A172 (cell line): ENCODE results near the gene IFT172. TPM values are rescaled to one million over a fixed set of nuclear protein-coding genes. Genes with fewer than 3 reads are reported as not detected.
A peak's percentile ranks its signal among the peaks of the same experiment; 100 is the strongest.
"Not testable (repeated sequence)": the region's sequence is repeated elsewhere in the genome, so short reads cannot be mapped to it uniquely, and the experiment has no call there.

Source experiments
- DNase-seq: peaks from one replicate; pipeline ENCODE4 v3.0.0-alpha.2; 2015; ENCODE audit warnings: low spot score
- total RNA-seq: library from RNA; depleted of rRNA; stranded (reverse); fragments of >200 nt; shearing (Covaris generic); gene quantifications from 2 replicates; pipeline ENCODE4 v1.2.3, GENCODE V29; 2014; rRNA removed

Gene IFT172, protein sequence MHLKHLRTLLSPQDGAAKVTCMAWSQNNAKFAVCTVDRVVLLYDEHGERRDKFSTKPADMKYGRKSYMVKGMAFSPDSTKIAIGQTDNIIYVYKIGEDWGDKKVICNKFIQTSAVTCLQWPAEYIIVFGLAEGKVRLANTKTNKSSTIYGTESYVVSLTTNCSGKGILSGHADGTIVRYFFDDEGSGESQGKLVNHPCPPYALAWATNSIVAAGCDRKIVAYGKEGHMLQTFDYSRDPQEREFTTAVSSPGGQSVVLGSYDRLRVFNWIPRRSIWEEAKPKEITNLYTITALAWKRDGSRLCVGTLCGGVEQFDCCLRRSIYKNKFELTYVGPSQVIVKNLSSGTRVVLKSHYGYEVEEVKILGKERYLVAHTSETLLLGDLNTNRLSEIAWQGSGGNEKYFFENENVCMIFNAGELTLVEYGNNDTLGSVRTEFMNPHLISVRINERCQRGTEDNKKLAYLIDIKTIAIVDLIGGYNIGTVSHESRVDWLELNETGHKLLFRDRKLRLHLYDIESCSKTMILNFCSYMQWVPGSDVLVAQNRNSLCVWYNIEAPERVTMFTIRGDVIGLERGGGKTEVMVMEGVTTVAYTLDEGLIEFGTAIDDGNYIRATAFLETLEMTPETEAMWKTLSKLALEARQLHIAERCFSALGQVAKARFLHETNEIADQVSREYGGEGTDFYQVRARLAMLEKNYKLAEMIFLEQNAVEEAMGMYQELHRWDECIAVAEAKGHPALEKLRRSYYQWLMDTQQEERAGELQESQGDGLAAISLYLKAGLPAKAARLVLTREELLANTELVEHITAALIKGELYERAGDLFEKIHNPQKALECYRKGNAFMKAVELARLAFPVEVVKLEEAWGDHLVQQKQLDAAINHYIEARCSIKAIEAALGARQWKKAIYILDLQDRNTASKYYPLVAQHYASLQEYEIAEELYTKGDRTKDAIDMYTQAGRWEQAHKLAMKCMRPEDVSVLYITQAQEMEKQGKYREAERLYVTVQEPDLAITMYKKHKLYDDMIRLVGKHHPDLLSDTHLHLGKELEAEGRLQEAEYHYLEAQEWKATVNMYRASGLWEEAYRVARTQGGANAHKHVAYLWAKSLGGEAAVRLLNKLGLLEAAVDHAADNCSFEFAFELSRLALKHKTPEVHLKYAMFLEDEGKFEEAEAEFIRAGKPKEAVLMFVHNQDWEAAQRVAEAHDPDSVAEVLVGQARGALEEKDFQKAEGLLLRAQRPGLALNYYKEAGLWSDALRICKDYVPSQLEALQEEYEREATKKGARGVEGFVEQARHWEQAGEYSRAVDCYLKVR (N-terminal part only)
- total RNA-seq = 24.3 and 39.8 TPM in 2 replicates

DNA sequence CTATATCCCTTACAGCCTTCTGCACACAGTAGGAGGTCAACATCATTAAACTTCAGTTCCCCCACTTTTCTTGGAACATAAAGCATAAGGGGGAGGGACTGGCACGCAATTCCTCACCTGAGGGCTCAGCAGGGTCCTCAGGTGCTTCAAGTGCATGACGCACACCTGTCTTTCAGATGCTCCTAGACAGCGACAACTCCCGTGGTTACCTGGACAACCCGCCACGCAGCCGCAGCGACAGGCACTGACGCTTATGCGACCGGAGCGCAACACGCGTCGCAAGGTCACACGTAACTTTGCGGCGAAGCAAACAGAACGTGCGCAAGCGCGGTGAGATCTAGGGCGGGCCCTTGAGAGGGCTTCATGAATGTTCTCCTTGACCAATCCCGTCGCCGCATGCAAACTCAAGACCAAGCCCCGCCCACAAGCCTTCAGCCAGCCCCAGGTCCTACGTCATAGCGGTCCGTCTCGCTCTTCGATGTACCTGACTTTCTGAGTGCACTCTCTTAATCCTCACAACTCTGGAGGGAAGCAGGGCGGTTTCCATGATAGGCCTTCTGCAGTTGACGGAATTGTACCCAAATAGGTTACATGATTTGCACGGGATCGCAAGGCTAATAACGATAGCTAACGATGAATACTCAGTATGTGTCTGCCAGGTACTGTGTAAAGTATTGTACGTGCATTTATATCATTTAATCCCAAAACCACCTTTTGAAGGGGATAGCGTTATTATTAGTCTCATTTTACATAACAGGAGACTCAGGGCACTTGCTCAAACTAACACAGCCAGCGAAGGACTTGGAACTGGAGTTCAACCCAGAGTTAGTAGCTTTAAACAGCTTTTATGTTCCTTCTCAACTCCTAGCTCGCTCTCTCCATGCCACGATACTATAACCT lies at the start of gene IFT172:
IFT172 (minus strand) TSS at position 246 of the 900 bp plus-strand sequence; CDS start at position 156, 90 bp downstream.
- DNase-seq = peak; percentile 98

DNA sequence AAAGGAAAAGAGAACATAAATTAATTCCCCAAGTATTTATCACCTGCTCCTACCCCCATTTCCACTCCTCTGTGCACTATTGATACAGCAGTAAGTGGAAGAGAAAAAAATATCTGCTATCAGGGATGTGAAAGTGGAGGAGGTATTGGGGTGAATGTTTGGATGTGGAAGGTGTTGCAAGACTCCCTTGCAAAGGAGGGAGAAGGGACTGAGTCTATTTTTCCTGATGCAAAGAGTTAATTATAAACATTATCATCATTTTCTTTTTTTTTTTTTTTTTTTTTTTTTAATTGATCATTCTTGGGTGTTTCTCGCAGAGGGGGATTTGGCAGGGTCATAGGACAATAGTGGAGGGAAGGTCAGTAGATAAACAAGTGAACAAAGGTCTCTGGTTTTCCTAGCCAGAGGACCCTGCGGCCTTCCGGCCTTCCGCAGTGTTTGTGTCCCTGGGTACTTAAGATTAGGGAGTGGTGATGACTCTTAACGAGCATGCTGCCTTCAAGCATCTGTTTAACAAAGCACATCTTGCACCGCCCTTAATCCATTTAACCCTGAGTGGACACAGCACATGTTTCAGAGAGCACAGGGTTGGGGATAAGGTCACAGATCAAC lies 49.4 kb upstream of the IFT172 start:
- not testable (repeated sequence) for DNase-seq

DNA sequence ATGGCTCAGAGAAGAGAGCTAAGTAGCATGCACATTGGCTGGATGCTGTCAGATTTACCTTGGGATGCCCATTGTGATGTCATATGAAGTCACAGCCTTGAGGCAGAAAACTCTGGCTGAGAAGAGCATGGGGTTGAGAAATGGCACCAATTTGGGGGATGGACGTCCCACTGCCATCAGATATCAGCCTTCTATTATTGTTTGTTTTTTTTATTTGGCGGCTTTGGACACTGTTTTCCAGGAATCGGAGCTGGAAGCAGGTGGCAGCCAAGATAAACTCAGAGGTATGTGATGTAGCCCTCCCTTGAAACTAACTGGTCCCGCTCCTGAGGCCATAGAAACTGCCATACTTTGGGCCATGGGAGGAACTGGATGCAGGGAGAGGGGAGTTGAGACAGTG lies 47.7 kb upstream of the IFT172 start:
- no peak for DNase-seq

DNA sequence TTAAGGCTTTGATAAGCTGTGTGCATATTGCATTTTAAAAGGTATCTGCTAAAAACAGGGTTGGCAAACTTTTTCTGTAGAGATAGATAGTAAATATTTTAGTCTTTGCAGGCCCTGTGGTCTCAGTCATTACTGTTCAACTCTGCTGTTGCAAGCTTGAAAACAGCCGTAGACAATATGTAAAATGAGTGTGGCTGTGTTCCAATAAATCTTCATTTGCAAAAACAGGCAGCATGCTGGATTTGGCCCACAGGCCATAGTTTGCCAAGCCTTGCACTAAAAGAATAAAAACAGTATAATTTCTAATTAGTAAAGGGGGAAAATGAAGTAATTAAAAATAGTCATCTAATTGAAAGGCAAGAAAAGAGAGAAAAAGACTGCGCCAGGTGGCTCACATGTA lies 42.4 kb upstream of the IFT172 start:
- DNase-seq = no peak

DNA sequence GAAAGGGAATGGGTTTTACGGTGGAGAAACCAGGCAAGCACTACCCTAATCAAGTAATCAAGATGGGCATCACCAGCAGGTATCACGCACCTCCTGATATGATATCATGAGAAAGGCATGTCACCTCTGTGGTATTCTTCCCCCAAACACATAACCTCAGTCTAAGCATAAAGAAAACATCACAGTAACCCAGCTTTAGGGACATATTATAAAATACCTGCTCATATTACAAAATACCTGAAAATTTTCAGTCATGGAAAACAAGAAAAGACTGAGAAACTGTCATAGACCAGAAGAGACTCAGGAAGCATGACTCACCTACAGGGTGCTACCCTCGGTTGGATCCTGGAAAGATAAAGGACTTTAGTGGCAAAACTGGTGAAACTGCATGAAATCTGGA lies 37.6 kb upstream of the IFT172 start:
- peak; percentile 49 for DNase-seq

DNA sequence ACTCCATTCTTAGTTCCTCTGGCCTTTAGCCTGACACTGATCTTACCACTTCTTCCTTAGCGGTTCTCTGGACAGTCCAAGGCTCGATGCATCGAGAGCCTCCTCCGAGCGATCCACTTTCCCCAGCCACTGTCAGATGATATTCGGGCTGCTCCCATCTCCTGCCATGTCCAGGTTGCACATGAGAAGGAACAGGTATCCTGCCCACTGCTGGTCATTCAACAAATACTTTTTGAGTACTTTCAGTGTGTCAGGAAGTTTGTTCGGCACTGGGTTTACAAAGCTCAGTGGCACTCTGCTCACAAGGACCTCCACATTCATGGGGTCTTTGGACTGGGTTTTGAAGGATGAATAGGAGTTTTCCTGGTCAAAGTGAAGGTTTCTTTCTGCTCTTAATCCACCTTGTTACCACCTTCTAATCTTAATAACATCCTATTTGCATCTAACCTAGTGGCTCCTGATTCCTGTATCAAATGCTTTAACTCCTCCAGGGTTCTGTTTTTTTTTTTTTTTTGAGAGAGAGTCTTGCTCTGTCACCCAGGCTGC lies 32.9 kb upstream of the IFT172 start:
- no peak for DNase-seq

DNA sequence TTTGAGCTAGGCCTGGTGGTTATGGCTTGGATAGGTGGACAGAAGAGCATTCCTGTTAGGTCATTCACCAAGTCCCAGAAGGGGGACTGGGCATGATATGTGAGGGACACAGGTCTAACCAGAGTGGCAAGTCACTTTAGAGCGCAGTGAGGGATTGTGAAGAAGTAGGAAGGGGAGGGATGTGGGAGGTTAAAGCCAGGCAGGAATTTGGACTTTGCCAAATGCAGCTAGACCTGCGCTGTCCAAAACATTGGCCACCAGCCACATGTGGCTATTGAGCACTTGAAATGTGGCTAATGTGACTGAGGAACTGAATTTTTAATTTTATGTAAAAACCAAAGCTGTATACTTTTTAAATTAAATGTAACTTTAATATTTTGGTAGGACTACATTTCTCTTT lies 30.8 kb upstream of the IFT172 start:
- DNase-seq = no peak

DNA sequence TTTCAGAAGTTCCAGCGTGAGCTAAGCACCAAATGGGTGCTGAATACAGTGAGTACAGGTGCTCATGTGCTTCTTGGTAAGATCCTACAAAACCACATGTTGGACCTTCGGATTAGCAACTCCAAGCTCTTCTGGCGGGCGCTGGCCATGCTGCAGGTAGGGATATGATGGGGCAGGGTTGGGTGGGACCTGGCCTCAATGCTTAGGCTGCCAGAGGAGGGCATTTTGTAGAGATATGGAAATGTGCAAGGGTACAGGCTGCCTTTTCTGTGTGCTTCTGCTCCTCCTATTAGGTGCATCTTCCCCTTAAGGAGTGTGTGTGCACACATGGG lies 29.2 kb upstream of the IFT172 start:
- DNase-seq = no peak

DNA sequence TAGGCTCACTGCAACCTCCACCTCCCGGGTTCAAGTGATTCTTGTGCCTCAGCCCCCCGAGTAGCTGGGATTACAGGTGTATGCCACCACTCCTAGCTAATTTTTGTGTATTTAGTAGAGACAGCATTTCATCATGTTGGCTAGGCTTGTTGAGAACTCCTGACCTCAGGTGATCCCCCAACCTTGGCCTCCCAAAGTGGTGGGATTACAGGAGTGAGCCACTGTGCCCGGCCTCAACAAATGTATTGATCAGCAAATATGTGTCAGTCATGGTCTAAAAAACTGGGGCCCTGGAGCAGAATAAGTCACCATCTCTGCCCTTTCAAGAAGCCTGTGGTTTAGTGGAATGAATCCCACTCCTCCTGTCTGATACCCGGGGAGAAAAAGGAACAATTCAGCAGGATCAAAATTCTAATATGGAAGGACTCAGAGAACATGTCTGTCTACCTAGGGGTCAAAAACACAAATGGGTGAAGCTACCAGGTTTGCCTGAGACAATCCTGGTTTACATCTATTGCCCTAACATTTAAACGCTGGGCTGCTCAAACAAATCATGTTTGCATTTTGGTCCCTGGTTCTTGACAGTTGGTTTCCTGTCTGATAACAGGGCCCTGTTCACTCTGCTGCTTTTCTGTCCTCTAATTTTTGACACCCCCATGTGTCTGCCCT lies 28.7 kb upstream of the IFT172 start:
- no peak for DNase-seq

DNA sequence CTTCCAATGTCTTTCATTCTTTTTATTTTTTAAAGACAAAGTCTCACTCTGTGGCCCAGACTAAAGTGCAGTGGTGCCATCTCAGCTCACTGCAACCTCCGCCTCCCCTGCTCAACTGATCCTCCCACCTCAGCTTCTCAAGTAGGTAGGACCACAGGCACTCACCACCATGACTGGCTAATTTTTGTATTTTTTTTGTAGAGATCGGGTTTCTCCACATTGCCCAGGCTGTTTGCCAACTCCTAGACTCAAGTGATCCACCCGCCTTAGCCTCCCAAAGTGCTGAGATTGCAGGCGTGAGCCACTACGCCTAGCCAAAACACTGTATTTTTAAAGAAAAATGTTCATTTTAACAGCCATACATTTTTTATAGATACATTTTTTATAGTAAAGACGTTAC lies 19.8 kb upstream of the IFT172 start:
- DNase-seq = no peak

DNA sequence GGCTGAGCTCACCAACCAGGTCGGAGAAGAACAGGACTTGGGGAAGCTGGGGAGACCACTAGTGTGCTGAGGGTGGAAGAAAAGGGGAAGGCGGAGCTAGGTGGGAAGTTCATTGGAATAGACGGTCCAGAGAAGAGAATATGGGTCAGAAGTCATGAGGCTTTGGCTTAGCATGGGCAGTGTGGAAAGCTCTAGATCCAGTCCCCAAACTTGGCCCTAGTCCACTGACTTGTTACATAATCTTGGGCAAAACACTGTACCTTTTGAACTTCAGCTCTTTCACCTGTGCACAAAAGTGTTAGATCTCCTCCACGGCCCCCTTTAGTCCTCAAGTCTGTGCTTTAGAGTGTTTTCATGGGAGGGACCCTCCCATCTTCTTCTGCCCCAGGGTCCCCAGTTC lies 17.8 kb upstream of the IFT172 start:
- DNase-seq = no peak

DNA sequence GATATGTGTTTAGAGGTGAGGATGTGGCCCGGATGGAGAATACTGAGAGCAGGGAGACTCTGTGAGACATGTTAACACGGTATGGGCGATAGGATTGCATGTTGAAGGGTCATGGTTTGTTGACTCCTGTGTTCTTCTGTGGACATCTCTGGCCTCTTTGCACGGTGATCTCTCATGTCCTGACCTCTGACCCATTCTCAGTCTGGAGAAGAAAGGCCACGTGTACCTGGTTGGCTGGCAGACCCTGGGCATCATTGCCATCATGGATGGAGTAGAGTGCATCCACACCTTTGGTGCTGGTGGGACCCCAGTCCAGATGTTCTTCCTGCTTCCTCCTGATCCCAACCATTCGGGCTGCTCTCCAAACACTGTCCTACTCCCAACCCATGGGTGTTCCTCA lies 17.0 kb upstream of the IFT172 start:
- no peak for DNase-seq

DNA sequence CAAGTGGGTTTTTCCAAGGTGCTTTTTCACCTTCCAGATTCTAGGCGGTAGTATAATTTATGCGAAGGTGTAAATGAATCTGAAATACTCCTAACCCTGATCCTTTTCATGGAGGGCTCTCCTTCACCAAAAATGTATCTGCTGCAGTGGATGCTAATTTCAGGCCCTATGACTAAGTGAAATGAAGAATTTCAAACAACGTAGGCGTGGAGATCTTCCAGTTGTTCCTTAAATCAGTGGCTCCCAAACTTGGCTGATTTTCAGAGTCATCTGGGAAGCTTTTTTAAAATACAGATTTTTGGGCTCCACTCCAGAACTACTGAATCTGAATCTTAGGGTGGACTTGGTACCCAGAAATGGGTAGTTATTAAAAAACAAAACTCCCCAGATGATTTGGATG lies 12.6 kb upstream of the IFT172 start:
- no peak for DNase-seq

DNA sequence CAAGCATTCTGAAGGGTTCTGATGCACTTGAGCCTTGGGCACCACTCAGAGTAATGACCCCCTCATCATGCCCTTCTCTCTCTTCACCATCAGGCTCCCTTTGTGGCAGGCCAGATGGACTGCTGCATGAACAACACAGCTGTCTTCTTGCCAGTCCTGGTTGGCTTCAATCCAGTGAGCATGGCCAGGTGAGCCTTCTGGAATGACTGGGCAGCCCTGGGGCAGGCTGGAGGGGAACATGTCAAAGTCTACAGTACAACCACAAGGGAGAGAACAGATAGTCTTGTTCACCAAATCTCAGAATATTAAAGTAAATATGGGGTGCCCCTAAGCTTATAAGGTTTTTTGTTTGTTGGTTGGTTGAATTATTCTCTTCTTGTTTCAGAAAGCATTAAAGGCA lies 11.5 kb upstream of the IFT172 start:
- DNase-seq = no peak

DNA sequence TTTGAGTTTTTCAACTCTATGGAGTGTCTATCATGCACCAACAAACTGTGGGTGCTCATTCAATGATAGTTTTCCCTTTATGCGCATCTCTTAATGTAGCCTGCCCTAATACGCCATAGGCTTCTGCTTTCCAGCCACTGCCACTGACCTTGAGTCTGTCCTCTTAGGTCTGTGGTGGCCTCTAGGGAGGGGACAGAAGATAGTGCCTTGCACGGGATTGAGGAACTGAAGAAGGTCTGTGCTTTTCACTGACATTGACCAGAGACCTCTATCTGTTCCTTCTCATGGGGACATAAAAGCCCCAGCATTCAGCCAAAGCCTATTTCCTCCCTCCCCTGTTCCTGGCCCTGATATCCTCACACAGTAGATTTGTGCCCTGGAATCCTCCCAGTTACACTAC lies 9.4 kb upstream of the IFT172 start:
- DNase-seq = no peak

DNA sequence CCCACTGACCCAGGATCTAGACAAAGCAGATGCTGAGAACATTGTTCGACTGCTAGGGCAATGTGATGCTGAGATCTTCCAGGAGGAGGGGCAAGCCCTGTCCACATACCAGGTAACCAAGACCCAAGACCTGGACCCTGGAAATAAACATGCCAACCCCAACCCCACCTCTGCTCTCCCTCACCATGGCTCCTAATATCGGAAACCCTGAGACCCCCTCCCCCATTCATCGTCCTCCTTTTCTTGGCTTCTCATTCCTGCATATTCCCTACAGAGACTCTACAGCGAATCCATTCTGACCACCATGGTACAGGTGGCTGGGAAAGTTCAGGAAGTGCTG lies 7.7 kb upstream of the IFT172 start:
- no peak for DNase-seq

DNA sequence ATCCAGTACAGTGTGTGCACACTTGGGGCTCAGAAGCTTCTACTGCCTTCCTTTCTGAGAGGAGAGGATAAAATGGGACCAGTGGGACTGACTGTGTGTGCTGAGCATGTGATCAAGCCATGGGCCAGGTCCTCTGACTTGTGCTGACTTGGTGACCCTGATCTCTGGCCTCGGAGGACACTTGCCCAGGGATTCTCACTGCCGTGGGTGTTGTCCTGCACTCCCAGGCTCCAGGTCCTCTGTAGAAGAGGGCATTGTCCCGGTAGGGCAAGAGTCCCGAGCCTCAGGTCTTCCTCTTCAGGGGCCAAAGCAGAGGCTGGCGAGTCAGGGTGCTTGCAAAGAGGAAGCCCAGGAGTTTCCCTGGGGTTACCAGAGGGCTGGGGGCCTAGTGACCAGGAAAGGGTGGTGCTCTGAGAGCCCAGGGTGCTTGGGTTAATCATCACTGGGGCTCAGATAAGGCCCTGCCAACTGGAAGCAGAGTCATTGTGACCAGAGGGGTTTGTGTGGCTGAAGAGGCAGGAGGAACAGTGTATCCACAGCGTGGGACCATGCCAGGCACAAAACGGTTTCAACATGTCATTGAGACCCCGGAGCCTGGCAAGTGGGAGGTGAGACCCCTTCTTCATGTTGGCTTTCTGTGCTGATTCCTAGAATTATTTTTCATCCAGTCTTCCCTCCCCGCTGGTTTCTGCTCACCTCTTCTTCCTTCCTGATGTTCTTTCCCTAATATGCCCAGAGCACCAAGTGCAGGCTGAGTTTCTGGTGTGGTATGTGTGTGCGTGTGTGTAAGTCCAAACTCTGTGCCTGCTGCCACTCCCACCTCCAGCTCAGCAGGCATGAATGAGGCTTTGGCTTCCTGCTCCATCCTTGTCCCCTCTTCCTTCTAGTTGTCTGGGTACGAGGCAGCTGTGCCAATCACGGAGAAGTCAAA lies 7.1 kb upstream of the IFT172 start, which contains the start of gene GCKR:
GCKR (plus strand) TSS at position 483 of the 931 bp plus-strand sequence; CDS start at position 549, 66 bp downstream.
- peak; percentile 33 for DNase-seq

DNA sequence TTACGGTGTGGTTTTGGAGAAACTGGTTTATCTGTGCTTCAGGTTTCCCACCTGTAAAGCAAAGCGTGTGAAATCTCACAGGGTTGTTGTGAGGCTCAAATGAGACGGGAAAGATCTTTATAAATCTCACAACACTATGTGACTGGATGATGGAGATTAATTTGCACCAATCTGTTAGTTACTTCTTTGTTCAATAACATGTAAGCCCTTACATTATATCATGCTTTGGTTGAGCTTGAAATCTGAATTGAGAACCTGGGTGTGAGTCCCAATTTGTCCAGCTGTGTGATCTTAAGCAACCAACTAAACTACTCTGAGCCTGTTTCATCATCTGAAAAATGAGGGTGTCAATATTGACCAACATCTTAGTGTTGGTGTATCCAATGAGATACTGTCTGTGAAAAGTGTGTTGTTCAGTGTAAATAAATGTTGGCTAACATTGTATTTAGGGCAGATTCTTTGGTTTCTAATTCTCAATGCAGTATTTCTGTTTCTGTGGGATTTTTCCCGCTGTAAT lies 6.4 kb upstream of the IFT172 start:
- no peak for DNase-seq
